ENCODE results near the gene OPN4. TPM values are rescaled to one million over a fixed set of nuclear protein-coding genes. Genes with fewer than 3 reads are reported as not detected.

Gene OPN4
- total and polyA plus RNA-seq, 2 donors (not counting 3 experiments of a cell fraction or from before 2014, with no cell fraction given): not detected

GRCh38 chr10:86677374-86677773 is 23.0 kb downstream of the OPN4 start:
- H4K20me1 ChIP-seq (replicated peaks; ENCODE audit: control insufficient read depth, extremely low read depth, insufficient read depth, low read length): no peaks in the 10 kb centered on the region

More at GRCh38 chr10:86677374-86677773, 23.0 kb downstream of the OPN4 start:
- H3K27ac ChIP-seq (ENCODE audit: insufficient read depth, low read depth, low read length): no peak overlapping the region
- no TSS peak for BruUV-seq (replicated peaks)
- no peaks in the 10 kb centered on the region for H3K36me3 ChIP-seq (ENCODE audit: control insufficient read depth in 2 of 2, extremely low read depth in 1 of 2, insufficient read depth in 2 of 2, low read length in 2 of 2)
- no peak for TF ChIP-seq GATA2 (IDR thresholded peaks at IDR 0.05; ENCODE audit: insufficient read depth, insufficient read length, low read depth, low read length)
- TF ChIP-seq JUN (IDR thresholded peaks at IDR 0.05; ENCODE audit: borderline replicate concordance, insufficient read depth, insufficient read length, low read depth): no peak
- no peak for TF ChIP-seq CTCF (IDR thresholded peaks at IDR 0.05; ENCODE audit: extremely low read depth in 1 of 2, insufficient read depth in 1 of 2, low read depth in 1 of 2, low read length in 2 of 2)
- TF ChIP-seq FOS (IDR thresholded peaks at IDR 0.05; ENCODE audit: borderline replicate concordance, insufficient read depth, low read length): no peak
- TF ChIP-seq EZH2 (IDR thresholded peaks at IDR 0.05; ENCODE audit: borderline replicate concordance, low read depth, low read length, severe bottlenecking): no peak
- TF ChIP-seq MAX (IDR thresholded peaks at IDR 0.05; ENCODE audit: insufficient read depth, insufficient read length): no peak
- no peak for TF ChIP-seq POLR2A (IDR thresholded peaks at IDR 0.05; ENCODE audit: low read depth, low read length)
- TF ChIP-seq POLR2AphosphoS5 (IDR thresholded peaks at IDR 0.05; ENCODE audit: insufficient read depth, low read depth, low read length): no peak
- no peak for TF ChIP-seq MYC (IDR thresholded peaks at IDR 0.05; ENCODE audit: low read depth, low read length)
- H3K27me3 ChIP-seq (ENCODE audit: control insufficient read depth in 2 of 2, insufficient read depth in 2 of 2, low read length in 2 of 2): peaks cover 0 to 10% of the 10 kb centered on the region in 2 experiments
- FAIRE-seq: no peak
- DNase-seq (ENCODE audit: low read depth, low spot score): no peak
- H2AFZ ChIP-seq (ENCODE audit: low read depth, low read length): no peak overlapping the region
- no peaks in the 10 kb centered on the region for H3K4me1 ChIP-seq (ENCODE audit: control insufficient read depth, extremely low read depth, insufficient read depth, low read length)
- no peak overlapping the region for H3K4me2 ChIP-seq (ENCODE audit: insufficient read depth, low read length)
- no peaks in the 10 kb centered on the region for H3K9me3 ChIP-seq (replicated peaks; ENCODE audit: control insufficient read depth, insufficient read depth, low read length)
- ChIA-PET POLR2A (no interaction called here), CTCF (no interaction called here)
- H3K4me3 ChIP-seq (replicated peaks in 1 of 3; ENCODE audit: insufficient read depth in 1 of 3, low read depth in 1 of 3, low read length in 3 of 3): no peak overlapping the region
- intact Hi-C loops (cut with micrococcal nuclease) (no loop called here), dilution Hi-C loops (cut with MboI; ENCODE audit: extremely low pct_ligation_motif_present, low sequenced_read_pairs) (no loop called here)
- no peaks in the 10 kb centered on the region for H3K9me1 ChIP-seq (replicated peaks; ENCODE audit: control insufficient read depth, extremely low read depth, insufficient read depth, low read length)
- H3K9ac ChIP-seq (replicated peaks; ENCODE audit: extremely low read depth, insufficient read depth, low read length): no peak overlapping the region
- no peaks in the 10 kb centered on the region for H3K79me2 ChIP-seq (ENCODE audit: control insufficient read depth, insufficient read depth, low read length)

All from endothelial cell of umbilical vein (primary cell).